GM21576 (cell line): Measurements from ENCODE around the gene ZNF827.
"Not testable (repeated sequence)": the region's sequence is repeated elsewhere in the genome, so short reads cannot be mapped to it uniquely, and the experiment has no call there.

Experiments
- ATAC-seq: cut with Tn5 transposase; IDR thresholded peaks from one replicate; pipeline ENCODE4 v1.9.1; 2021; ENCODE audit warnings: mild to moderate bottlenecking, moderate library complexity; ENCODE audit not compliant: unreplicated experiment

ZNF827 gene

DNA sequence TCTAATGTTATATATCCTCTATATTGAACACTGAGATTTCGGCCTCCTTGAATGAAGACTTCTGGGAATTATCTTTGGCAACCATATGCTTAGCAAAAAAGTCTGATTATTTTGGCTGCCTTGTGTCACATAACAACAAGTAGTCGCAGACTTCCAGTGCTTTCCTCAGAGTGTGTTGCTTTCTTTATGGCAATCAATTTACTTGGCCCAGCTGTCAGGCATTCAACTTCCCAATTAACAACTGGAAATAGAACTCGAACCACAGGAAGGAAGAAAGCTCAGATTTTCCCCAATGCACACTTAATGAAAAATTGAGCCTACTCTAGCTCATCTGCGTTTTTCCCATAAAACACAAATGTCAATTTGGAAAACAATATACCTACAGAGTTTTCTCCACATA lies 71.6 kb downstream of the ZNF827 start:
- ATAC-seq = no peak

DNA sequence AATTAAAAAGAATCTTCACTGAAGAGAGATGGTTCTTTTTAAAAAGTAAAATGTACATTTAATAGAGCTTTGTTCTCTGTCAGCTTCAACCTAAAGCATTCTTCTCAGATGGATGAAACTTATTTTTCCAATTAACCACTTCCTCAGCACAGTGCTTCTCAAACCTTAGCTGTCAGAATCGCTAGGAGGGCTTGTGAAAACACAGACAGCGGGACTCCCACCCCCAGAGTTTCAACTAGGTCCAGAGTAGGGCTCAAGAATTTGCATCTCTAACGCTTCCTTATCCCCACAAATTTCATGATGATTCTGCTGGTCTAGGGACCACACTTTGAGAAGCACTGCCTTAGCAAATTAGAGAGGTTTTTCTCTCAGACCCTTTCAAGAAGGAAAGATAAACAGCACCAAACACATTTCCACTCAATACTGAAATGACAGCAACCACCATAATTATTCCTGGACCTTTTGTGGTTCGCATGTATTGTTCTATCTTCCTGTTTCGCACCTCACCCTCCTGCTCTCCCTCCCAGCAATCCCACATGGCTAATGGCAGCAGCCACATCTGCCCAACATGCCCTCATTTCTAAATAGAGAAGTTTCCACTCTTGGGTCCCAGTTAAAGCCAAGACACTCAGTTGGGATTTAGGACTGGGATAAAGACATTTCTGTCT lies 73.2 kb downstream of the ZNF827 start:
- ATAC-seq = no peak

DNA sequence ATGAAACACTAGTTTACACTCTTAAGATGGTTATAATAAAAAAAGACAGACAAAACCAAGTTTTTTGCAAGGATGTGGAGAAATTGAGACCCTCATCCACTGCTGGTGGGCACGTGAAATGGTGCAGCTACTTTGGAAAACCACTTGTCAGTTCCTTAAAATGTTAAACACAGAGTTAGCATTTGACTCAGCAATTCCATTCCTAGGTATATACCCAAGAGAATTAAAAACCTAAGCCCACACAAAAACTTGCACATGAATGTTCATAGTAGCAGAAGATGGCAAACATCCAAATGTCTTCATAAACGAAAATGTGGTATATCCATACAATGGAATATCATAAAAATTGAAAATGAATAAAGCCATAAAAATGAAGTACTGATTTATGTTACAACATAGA lies 75.4 kb downstream of the ZNF827 start:
- ATAC-seq = no peak

DNA sequence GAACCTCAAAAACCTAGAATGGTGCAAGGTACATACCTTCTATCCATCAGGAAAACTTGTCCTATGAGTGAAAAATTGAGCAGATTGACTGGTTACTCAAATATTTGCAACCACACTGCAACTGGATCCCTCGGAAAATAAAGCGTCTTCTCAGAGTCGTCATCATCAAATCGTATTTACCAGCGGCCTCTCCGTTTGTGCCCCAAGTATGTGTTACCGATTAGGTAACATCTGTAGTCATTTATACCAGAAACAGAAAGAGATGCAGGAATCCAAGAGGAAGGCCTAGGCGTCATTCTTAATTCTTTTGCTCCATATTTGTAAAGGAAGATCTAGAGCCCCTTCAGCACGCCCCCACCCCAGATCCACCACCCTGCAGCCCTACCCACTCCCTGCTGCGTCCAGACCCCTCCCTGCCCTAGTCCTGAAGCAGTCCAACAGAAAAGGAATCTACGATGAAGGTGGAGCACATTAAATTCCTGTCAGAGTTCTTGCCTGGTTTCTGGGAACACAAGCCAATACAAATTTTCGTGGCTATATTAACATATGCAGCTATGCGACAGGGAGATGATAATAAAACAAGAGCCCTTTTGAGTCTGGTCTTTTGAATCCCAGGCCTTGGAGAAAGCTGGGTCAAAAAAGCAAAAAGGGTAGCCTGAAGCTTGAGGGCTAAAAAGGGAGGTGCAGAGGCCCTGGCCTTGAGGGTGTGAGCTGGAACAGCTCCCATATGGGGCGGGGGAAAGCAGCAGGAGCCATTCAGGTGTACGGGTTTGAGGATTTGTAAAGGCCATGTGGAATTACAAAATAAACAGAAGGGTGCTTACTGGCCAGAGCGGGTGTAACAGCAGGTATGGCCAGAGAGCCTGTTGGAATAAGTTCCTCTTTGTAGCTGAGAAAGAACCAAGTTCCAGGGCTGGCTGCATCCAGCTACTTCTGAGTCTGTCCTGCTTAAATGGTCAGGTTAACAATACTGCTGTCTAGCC lies 77.0 kb downstream of the ZNF827 start:
- no peak for ATAC-seq

DNA sequence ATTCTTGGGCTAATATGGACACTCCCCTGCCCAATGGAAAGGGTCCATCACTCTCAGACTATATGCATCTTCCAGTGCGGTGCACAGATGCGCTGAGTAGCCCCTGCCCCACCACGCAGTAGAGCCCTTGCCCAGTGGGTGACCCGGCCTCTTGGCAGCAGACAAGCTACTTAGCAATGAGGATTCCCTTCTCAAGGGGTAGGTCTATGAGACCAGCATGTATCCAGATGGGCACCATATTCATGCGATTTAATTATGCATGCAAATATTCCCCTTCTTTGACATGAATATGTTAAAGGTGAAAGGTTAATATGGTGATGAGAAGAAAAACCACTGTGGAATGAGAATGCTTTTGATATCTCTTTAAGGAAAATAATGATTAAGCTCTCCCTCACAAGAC lies 77.7 kb downstream of the ZNF827 start:
- ATAC-seq = no peak

DNA sequence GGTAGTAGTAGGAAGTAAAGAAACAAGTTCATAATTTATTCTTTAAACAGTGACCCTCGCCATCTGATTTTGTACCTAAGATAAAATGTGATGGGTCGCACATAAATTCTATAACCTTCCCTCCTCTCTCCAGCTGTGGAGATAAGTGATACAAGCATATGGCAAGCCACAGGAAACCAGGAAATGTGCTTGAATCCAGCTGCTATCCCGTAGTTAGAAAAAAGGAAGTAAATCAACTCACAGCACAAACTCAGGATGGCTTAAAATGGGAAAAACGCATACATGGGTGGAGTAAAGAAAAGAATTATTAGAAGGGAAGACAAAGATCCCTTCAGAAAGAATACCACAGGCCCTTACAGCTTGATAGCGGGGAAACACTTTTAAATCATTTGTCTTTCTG lies 78.2 kb downstream of the ZNF827 start:
- ATAC-seq = no peak

DNA sequence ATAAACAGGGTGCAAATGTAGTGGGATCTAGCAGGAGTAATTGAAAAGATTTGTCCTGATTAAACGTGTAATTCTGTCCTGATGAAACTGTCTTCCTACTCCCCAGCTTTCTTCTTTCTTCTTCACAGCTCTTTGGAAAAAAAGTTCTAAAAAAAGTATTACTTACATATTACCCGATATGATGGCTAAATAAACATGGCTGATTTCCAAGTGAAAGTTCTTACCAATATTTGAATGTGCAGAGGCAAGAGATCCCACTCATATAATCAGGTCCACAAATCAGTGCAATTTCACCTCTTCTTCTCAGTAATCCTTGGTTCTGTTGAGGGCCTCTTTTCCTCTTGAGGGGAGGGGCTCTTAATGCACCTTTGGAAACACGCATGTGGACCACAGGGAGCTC lies 78.7 kb downstream of the ZNF827 start:
- ATAC-seq = no peak

DNA sequence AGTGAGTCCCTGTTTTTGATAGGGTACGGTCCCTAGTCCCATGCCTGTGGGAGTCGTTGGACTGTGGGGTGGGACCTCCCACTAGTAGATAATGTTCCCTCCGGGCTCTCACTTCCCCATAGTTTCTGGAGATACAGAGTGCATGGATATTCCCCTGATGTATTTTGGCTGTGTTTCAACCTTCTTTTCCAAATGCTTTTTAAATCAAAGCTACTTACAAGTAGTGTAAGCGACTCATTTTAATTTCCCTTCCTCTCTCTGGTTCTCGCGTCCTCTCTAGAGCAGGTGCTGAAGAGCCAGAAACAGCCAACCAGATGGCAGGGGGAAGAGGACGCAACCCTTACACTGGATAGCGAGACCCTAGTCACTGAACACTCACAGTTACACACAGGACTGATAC lies 79.2 kb downstream of the ZNF827 start:
- no peak for ATAC-seq

DNA sequence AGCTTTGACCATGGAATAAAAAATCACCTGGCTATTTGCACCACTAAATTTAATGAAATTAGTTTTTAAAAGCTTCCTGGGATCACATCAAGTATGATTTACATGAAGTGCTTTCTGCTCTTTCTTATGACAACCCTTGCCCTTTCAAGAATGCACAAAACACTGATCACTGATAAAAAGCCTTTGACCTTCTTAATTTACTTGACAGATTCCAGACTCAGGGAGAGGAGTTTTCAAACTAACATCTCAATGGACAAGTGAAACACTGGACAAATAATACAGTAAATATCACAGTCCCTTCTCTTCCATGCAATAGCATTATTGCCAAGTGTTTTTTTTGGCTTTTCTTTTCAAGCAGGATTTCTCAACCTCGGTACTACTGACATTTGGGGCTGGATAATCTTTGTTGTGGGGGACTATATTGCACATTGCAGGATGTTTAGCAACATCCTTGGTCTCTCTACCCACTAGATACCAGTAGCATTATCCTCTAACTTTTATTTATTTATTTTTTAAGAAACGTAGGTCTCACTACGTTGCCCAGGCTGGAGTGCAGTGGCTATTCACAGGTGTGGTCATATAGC lies 86.3 kb downstream of the ZNF827 start:
- ATAC-seq = no peak

DNA sequence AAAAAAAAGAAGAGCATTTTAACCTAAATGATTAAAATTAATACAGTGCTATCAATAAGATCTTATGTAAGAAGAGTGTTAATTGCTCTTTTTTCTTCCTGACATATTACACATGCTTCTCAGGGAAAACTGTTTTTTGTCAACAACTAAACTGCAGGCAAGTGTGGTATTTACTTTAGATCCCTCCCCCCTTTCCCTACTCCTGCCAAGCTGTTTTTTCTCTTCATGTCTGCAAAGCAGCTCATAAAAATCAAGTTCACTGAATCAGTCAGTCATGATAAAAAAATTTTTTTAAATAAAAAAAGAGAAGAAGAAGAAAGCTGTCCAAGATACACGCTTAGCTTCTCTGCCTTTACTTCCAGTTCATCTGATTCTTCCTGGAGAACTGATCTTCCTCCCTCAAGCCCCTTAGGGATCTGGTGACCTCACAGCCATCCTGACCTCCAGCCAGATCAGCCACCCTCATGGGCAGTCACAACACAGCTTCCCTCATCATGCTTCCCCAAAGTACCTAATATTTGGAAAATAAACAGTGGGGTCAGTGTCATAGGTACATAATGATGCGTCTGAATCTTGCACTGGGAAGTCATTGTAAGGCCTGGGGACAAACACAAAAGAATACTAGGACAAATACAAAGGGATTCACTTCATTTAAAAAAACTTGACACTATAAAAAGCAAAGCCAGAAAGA lies 87.0 kb downstream of the ZNF827 start:
- no peak for ATAC-seq

DNA sequence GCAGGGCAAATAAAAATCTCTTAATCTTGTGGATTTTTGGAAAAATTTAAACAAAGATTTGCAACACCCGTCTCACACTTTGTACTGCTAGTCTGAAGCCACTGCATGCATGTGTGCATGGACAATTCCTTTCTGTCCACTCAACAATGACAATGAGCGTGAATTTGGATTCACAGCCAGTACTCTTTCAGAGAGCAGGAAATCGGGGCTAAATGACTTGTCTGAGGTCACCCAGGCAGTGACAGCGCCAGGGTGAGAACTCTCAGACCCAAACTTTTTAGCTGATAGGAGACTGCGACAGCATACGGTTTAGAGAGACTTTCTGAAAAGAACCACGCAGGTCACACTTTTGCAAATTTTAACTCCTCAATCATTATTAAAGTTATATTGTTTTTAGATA lies 90.9 kb downstream of the ZNF827 start:
- ATAC-seq = no peak

DNA sequence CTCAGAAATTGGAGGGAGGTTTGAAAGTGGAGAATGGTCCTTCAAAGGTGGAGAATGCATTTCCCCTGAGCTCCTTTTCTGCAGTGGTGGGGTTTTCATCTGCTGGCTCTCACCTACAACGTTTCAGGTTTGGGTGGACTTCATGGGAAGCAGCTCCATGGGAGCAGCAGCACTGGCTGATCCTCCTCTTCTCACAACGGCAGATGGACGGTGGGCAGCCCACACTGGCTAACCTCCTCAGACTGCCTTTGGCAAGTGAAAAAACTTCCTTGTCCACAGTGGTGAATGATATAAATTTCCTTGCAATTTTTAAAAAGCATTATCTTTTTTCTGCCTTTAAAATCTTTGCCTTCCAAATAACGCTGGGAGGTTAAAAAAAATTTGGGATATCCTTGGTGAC lies 93.5 kb downstream of the ZNF827 start:
- ATAC-seq = no peak

DNA sequence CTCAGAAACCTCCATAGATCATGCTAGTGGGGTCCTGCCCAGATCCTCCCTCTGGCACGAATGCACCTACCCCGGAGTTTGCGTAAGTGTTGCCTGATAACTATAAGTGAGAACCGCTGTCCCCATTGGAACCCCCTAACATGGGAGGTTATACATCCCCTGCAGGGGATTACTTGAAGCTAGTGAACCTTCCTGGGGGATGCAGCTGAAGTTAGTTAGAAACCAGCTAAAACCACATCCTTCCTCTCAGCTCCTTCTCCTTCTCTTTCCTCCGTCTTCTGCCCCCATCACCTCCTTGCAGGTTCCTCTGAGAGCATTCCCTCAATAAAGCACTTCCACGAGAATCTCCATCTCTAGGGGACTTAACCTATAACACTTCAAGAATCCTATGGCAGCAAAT lies 95.0 kb downstream of the ZNF827 start:
- ATAC-seq = no peak

DNA sequence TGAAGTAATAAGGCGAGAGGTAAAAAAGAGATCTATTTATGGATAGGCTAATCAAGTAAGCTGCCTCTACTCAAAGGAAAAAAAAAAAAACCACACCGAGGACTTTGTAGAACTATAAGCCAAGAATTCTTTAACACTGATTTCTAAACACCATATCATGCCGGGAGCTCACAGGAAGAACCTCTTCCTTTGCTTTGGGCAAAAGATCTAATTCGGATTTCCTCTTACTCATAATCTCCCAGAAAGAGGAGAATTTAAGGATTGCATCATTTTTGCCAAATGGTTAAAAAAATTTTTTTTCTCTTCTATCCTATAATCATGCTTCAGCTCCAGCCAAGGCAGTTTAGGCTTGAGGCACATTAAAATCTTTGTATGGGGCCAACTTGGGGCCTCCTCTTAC lies 95.5 kb downstream of the ZNF827 start:
- ATAC-seq = no peak

DNA sequence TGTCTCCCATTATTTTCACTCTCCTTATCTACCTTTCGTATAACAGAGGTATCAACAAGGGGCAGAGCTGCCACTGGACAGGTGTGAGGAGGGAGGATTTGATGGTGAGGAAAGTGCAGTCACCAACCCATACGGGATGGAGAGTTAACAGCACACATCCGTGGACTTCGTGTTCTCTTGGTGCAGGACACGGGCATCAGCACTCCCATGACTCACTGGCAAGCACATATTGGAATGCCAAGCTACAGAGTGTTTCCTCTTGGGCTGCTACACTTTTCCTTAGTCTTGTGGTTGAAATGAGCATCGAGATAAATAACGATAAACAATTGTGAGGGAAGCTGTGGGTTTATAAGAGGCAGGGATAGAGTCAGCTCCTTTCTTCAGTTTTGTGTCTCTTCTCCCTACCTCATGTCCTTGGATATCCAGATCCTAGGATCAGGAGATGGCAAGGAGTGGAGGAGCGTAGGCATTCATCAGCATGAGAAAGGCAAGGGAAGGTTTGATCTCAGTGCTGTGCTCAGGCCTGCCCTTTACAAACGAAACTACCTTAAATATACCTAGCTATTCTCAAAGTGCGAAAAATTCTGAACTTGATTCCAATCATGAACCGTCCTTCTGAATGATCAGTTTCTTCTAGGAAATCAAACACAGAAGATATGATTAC lies 96.3 kb downstream of the ZNF827 start:
- ATAC-seq = no peak

DNA sequence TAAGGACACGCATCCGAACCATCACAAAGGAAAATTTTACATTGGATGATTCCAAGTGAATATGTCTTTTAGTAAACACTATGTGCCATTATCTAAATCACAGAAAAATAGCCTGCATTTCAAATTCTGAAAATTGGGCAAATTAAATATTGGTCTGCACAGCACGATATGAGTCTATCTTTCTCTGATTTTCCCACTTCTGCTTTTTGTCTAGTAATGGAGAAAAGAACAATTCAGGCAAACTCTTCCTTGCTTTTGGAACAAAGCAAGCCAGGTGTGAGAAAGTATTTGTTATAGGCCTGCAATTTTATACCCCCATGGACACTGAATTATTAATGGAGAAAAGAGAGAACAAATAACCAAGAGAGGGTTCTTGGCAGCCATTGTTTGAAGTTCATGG lies 97.8 kb downstream of the ZNF827 start:
- no peak for ATAC-seq

DNA sequence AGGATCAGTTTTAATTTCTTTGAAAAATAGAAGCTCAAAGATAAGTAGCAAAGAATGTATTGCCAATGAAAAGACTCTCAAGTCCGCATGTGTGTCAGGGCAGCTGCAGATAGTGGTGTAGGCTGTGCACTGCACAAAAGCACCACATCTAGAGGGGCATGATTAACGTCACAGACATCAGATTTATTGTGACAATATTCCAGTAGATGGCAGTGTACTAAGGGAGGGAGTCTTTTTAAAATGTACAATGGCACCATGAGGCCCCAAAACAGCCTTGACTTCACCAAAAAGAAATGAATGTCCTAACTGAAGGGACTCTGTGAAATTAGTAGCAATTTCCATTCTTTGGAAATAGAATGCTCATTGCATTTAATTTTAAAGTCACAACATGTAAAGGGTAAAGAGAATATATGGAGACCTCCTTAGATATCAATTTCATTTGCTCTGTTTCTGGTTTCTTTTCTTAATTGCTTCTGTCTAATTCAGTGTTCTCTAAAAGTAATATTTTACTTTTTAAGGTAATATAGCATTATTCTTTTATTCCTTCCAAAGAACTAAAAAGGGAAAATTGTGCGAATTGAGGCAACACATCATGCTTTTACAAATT lies 98.4 kb downstream of the ZNF827 start:
- peak; percentile 84 for ATAC-seq

DNA sequence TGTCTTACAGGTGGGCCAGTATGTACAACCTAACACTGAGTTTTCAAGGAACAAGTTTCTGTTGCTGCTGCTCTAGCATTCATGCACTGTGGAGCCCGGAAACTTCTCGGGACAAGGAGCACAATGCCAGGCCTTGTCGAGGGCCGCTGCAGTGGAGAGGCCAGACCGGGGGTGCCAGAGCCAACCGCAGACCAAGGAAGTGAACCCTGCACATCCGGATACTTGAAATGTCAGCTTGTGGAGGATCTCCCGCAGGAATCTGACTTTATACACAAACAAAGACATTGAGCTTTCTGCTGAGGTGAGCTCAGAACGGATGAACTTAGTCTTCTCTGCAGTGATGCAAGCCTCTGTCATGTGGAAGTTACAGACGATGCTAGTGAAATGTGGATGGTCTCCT lies 99.5 kb downstream of the ZNF827 start:
- no peak for ATAC-seq

DNA sequence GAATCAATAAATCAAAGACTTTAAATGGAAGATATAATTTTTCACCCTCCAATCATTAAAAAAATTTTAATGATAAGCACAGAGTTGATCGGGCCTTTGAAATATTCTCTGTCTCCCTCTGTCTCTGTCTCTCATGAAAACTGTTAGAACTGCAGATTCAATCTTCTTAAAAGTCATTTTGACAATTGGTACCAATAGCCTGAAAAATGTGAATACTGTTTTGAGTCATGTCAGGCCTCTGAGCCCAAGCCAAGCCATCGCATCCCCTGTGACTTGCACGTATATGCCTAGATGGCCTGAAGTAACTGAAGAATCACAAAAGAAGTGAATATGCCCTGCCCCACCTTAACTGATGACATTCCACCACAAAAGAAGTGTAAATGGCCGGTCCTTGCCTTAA lies 106.2 kb downstream of the ZNF827 start:
- ATAC-seq = not testable (repeated sequence)

DNA sequence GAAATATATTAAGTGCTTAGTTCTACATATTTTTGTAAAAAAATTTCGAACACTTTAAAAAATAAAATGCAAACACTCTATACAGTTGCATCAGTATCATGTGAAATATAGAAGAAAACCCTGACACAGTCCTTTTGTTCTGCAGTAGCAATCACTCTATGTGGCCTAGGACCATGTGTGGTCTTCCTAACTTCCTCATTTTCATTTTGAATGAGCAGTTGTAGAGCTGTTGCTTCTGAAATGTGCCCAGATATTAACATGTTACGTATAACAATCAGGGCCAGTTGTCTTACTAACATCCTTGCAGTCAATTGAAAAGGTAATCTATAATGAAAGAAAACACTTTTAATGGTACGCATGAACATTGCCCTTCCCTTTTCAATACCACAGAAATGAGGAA lies 107.9 kb downstream of the ZNF827 start:
- ATAC-seq = peak; percentile 56
